ENCODE measurements around the gene PAMR1. TPM values are rescaled to one million over a fixed set of nuclear protein-coding genes. Genes with fewer than 3 reads are reported as not detected.

Gene PAMR1
- total and polyA plus RNA-seq, 10 of the 15 experiments (the other 5 are each of a cell fraction or from before 2014, with no cell fraction given): 0.04 TPM; not detected in 9

DNA sequence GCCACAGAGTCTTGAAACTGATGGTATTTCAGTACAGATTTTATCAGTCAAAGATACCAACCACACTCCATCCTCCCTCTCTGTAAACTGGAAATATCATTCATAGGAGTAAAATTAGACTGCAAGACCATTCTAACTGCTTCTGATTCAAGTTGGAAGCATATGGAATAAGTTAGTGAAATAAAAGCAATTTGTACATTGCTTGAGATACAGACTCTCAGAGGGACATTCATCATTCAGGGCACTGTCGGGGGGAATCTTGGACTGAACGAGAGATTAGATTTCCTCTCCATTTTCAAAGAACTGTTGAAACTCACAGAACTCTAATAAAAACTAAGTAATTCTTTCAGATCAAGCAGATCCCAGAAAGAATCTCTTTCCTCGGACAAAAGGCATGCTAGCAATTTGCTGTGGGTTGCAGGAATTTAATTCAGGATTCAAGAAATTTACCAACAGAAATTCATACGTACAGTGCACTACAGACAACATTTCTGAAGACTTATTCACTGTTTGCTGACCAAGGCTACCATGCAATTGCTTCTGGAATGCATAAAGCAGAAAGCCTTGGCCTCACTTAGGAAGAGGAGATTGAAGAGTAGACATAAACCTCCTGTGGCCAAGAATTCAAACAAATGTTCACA, 34.1 kb downstream of the PAMR1 start:
- H2AFZ ChIP-seq (ENCODE audit: control insufficient read depth, low read depth, low read length): no peak overlapping the region
- ChIA-PET RAD21 (ENCODE audit: unreplicated experiment) (no interaction called here), SMC1A (ENCODE audit: uncharacterized antibody, unreplicated experiment) (interaction anchor here (0.9 kb wide), 1 partner anchor 85 kb away, joined by 3 read pairs; no protein-coding TSS in a partner anchor), CTCF (no interaction called here), POLR2A (no interaction called here)
- in situ Hi-C loops (cut with MboI) (no loop called here), intact Hi-C loops (cut with micrococcal nuclease; ENCODE audit: unreplicated experiment) (no loop called here)
- FAIRE-seq: no peak
- no peaks in the 10 kb centered on the region for H3K79me2 ChIP-seq (ENCODE audit: control insufficient read depth, insufficient read depth, low read length)
- H3K4me1 ChIP-seq (ENCODE audit: control insufficient read depth, insufficient read depth, low read length): no peaks in the 10 kb centered on the region
- H3K36me3 ChIP-seq (ENCODE audit: control insufficient read depth in 2 of 2, insufficient read depth in 2 of 2, low read length in 1 of 2): no peaks in the 10 kb centered on the region
- no peak overlapping the region for H3K9ac ChIP-seq (ENCODE audit: control insufficient read depth, insufficient read depth, low read length)
- no peak overlapping the region for H3K4me3 ChIP-seq
- DNase-seq (ENCODE audit: low read depth, low spot score): no peak
- H3K4me2 ChIP-seq (ENCODE audit: control insufficient read depth, insufficient read depth): no peak overlapping the region
- H3K27me3 ChIP-seq (replicated peaks in 1 of 2; ENCODE audit: control insufficient read depth in 2 of 2, insufficient read depth in 2 of 2, low read length in 1 of 2): peaks cover 0 to 2% of the 10 kb centered on the region in 2 experiments; a peak in 2 of 4 replicates
- WGBS (ENCODE audit: insufficient coverage, insufficient replicate concordance, low lambda C conversion rate, missing lambda C conversion rate): 42% methylated on average over 4 of the region's 4 CpGs
- no peaks in the 10 kb centered on the region for H3K9me3 ChIP-seq (replicated peaks; ENCODE audit: control insufficient read depth, insufficient read depth, low read length)
- no TSS peak for BruUV-seq (replicated peaks)
- no peak overlapping the region for H3K27ac ChIP-seq (ENCODE audit: control insufficient read depth, insufficient read depth)
- no peaks in the 10 kb centered on the region for H4K20me1 ChIP-seq (ENCODE audit: control insufficient read depth, insufficient read depth)
- TF ChIP-seq NFXL1 (IDR thresholded peaks at IDR 0.05; ENCODE audit: borderline replicate concordance) (no peak), SMARCA5 (IDR thresholded peaks at IDR 0.05) (no peak), JUND (IDR thresholded peaks at IDR 0.05; ENCODE audit: low read depth, low read length) (no peak), HDGF (IDR thresholded peaks at IDR 0.05) (no peak), RAD21 (IDR thresholded peaks at IDR 0.05; ENCODE audit: insufficient read depth, low read depth, low read length) (no peak), EGR1 (IDR thresholded peaks at IDR 0.05; ENCODE audit: borderline replicate concordance in 1 of 2, low read depth in 2 of 2, low read length in 2 of 2) (no peak), SMAD5 (IDR thresholded peaks at IDR 0.05; ENCODE audit: low read depth) (no peak), YY1 (IDR thresholded peaks at IDR 0.05; ENCODE audit: low read depth, low read length) (no peak), TCF7 (IDR thresholded peaks at IDR 0.05; ENCODE audit: borderline replicate concordance) (no peak), SIN3A (IDR thresholded peaks at IDR 0.05; ENCODE audit: low read depth, low read length) (no peak), FOS (IDR thresholded peaks at IDR 0.05; ENCODE audit: borderline replicate concordance, extremely low read depth, insufficient read length) (no peak), KDM1A (IDR thresholded peaks at IDR 0.05; ENCODE audit: borderline replicate concordance) (no peak)
- TF ChIP-seq, protein P1, sequence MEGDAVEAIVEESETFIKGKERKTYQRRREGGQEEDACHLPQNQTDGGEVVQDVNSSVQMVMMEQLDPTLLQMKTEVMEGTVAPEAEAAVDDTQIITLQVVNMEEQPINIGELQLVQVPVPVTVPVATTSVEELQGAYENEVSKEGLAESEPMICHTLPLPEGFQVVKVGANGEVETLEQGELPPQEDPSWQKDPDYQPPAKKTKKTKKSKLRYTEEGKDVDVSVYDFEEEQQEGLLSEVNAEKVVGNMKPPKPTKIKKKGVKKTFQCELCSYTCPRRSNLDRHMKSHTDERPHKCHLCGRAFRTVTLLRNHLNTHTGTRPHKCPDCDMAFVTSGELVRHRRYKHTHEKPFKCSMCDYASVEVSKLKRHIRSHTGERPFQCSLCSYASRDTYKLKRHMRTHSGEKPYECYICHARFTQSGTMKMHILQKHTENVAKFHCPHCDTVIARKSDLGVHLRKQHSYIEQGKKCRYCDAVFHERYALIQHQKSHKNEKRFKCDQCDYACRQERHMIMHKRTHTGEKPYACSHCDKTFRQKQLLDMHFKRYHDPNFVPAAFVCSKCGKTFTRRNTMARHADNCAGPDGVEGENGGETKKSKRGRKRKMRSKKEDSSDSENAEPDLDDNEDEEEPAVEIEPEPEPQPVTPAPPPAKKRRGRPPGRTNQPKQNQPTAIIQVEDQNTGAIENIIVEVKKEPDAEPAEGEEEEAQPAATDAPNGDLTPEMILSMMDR (IDR thresholded peaks at IDR 0.05 in 2 of 3, conservative IDR thresholded peaks at IDR 0.05 in 1 of 3; ENCODE audit: control insufficient read depth in 2 of 3, extremely low read depth in 1 of 3, insufficient read depth in 1 of 3, low read depth in 3 of 3, low read length in 3 of 3): no peak
- ATAC-seq: no peak
